ENCODE data around the gene DHFR2. TPM values are rescaled to one million over a fixed set of nuclear protein-coding genes. Genes with fewer than 3 reads are reported as not detected.

DHFR2 gene
- total RNA-seq, 1 experiment from 2014 or later: 0.81 TPM

- no peak for DNase-seq (ENCODE audit: low spot score)
Observed at GRCh38 chr3:94015025-94015424, 47.7 kb downstream of the DHFR2 start.

GRCh38 chr3:94012185-94012584, 50.5 kb downstream of the DHFR2 start:
- DNase-seq (ENCODE audit: low spot score): no peak
- in situ Hi-C loops (cut with HindIII; ENCODE audit: low sequenced_read_pairs): no loop called here

More at GRCh38 chr3:94015025-94015424, 47.7 kb downstream of the DHFR2 start:
- in situ Hi-C loops (cut with HindIII; ENCODE audit: low sequenced_read_pairs): no loop called here

GRCh38 chr3:94011233-94011711, 51.4 kb downstream of the DHFR2 start:
- in situ Hi-C loops (cut with HindIII; ENCODE audit: low sequenced_read_pairs): no loop called here
- DNase-seq (ENCODE audit: low spot score): no peak

GRCh38 chr3:94009608-94010007, 53.1 kb downstream of the DHFR2 start:
- no peak for DNase-seq (ENCODE audit: low spot score)
- in situ Hi-C loops (cut with HindIII; ENCODE audit: low sequenced_read_pairs): no loop called here

GRCh38 chr3:94008253-94008652, 54.5 kb downstream of the DHFR2 start:
- DNase-seq (ENCODE audit: low spot score): no peak
- in situ Hi-C loops (cut with HindIII; ENCODE audit: low sequenced_read_pairs): no loop called here

Other genes starting within 250 kb of the DHFR2 start
- gene PROS1, start 89.0 kb downstream of the DHFR2 start, total RNA-seq (2014; rRNA removed; shearing (Covaris generic)): 8.9 and 13.7 TPM in 2 replicates
- 9.7 and 21.6 TPM in 2 replicates for gene ARL13B, start 82.8 kb downstream of the DHFR2 start, total RNA-seq (2014; rRNA removed; shearing (Covaris generic))
- not detected in 2 replicates for gene STX19, start 34.3 kb downstream of the DHFR2 start, total RNA-seq (2014; rRNA removed; shearing (Covaris generic))
- gene NSUN3, start 145 bp upstream of the DHFR2 start, total RNA-seq (2014; rRNA removed; shearing (Covaris generic)): 6.3 and 11.0 TPM in 2 replicates

Data from G401 (cell line).